Esophagus squamous epithelium (tissue), 4 donors: ENCODE measurements around the gene OR8A1. TPM values are rescaled to one million over a fixed set of nuclear protein-coding genes. Genes with fewer than 3 reads are reported as not detected.

ENCODE experiments used
- small RNA-seq, 4 donors: library from RNA; depleted of rRNA; stranded (forward); fragments of <200 nt; gene quantifications; one replicate each; pipeline ENCODE3, GENCODE V24; 2016
- total RNA-seq, 4 donors: library from RNA; depleted of rRNA; stranded (reverse); fragments of >200 nt; gene quantifications; one replicate each; pipeline ENCODE4 v1.1.0, GENCODE V29; 2016

Gene OR8A1
- total RNA-seq, 4 donors from 2014 or later: not detected

Small RNA genes lying within 50 kb of the gene (small RNA-seq; reads per million reads assigned to genes)
- gene OR8A3P: 0 reads per million in 4 donors

Other genes with a start within 250 kb of the OR8A1 start
- not detected for gene OR8D2, start 249.8 kb upstream of the OR8A1 start, total RNA-seq
- not detected for gene OR8B2, start 185.5 kb upstream of the OR8A1 start, total RNA-seq
- gene OR8B3, start 171.0 kb upstream of the OR8A1 start, total RNA-seq: not detected
- not detected for gene OR8B4, start 145.1 kb upstream of the OR8A1 start, total RNA-seq
- gene OR8B8, start 124.3 kb upstream of the OR8A1 start, total RNA-seq: not detected
- not detected for gene OR8B12, start 26.3 kb upstream of the OR8A1 start, total RNA-seq
- not detected for gene PANX3, start 41.4 kb downstream of the OR8A1 start, total RNA-seq
- 10 to 100 TPM; 15.4 to 31.2 (median 19.8) TPM for gene TBRG1, start 52.9 kb downstream of the OR8A1 start, total RNA-seq
- 10 to 100 TPM in 1 of 4 donors, 1 to 10 TPM in 3; 5.7 to 19.6 (median 8.0) TPM for gene SIAE, start 103.7 kb downstream of the OR8A1 start, total RNA-seq
- 1 to 10 TPM; 2.3 to 8.5 (median 6.0) TPM for gene SPA17, start 103.9 kb downstream of the OR8A1 start, total RNA-seq
- gene NRGN, start 169.9 kb downstream of the OR8A1 start, total RNA-seq: 1 to 10 TPM in 3 of 4 donors, under 1 TPM in 1; 0.83 to 5.0 (median 1.5) TPM
- gene VSIG2, start 182.3 kb downstream of the OR8A1 start, total RNA-seq: 10 to 100 TPM in 1 of 4 donors, 1 to 10 TPM in 3; 5.1 to 10.2 (median 7.6) TPM
- gene ESAM, start 192.3 kb downstream of the OR8A1 start, total RNA-seq: 10 to 100 TPM in 2 of 4 donors, 1 to 10 TPM in 2; 5.6 to 23.1 (median 9.7) TPM
- 10 to 100 TPM in 1 of 4 donors, 1 to 10 TPM in 3; 5.2 to 16.4 (median 6.7) TPM for gene MSANTD2, start 230.4 kb downstream of the OR8A1 start, total RNA-seq